K562 (cell line): ENCODE measurements around the gene TRAF7. TPM values are rescaled to one million over a fixed set of nuclear protein-coding genes. Genes with fewer than 3 reads are reported as not detected.

Experiments used
- ARID2 ChIP-seq: fragments of 450-650 bp; IDR thresholded peaks from 2 replicates; pipeline ENCODE4 v1.6.1; 2017; ENCODE audit warnings: antibody characterized with exemption, mild to moderate bottlenecking
- CHD4 ChIP-seq: fragments of 200-600 bp; sonication (generic); IDR thresholded peaks from 3 replicates; pipeline ENCODE4 v1.6.1; 2012; ENCODE audit warnings: low read depth, mild to moderate bottlenecking, mixed read lengths, low read length, inconsistent platforms; ENCODE audit not compliant: insufficient read depth, insufficient replicate concordance, poor library complexity, severe bottlenecking
- ETV1 ChIP-seq: fragments of 450-650 bp; conservative IDR thresholded peaks from 2 replicates; pipeline ENCODE4 v1.6.1; 2016; ENCODE audit warnings: missing genetic modification characterization, control low read depth, low read depth, missing compliant biosample characterization
- FUS ChIP-seq: fragments of 200-400 bp; formaldehyde crosslinking; optimal IDR thresholded peaks from 2 replicates; pipeline ENCODE3; 2017; ENCODE audit warnings: low read depth, low read length
- GATA2 ChIP-seq: sonication (generic); formaldehyde crosslinking; IDR thresholded peaks from 2 replicates; pipeline ENCODE4 v1.4.0; 2020; ENCODE audit warnings: mild to moderate bottlenecking, missing genetic modification reagents
- KAT8 ChIP-seq: fragments of 450-650 bp; IDR thresholded peaks from 2 replicates; pipeline ENCODE4 v1.6.1; 2016; ENCODE audit warnings: low read depth, mild to moderate bottlenecking
- KDM1A ChIP-seq, 2 experiments: fragments of 450-650 bp; IDR thresholded peaks; 2 replicates each; pipeline ENCODE4 v1.6.1; 2016; ENCODE audit warnings: mild to moderate bottlenecking in 2 of 2
- KLF16 ChIP-seq: IDR thresholded peaks from 2 replicates; pipeline ENCODE4 v1.6.1; 2016; ENCODE audit warnings: antibody characterized with exemption
- MCM5 ChIP-seq: fragments of 450-650 bp; IDR thresholded peaks from 2 replicates; pipeline ENCODE4 v1.6.1; 2016; ENCODE audit warnings: low read depth
- POLR2AphosphoS2 ChIP-seq: IDR thresholded peaks from 2 replicates; pipeline ENCODE4 v1.6.1; 2012; ENCODE audit warnings: low read length, improper control_type of control experiment
- RBM15 ChIP-seq: fragments of 200-400 bp; formaldehyde crosslinking; IDR thresholded peaks from 2 replicates; pipeline ENCODE4 v1.6.1; 2018; ENCODE audit warnings: mild to moderate bottlenecking, low read length, moderate library complexity; ENCODE audit not compliant: insufficient read depth
- SAP30 ChIP-seq: fragments of 200-600 bp; sonication (generic); IDR thresholded peaks from 2 replicates; pipeline ENCODE4 v1.6.1; 2012; ENCODE audit warnings: borderline replicate concordance, low read depth, mild to moderate bottlenecking, moderate library complexity, low read length, control low read depth, inconsistent platforms; ENCODE audit not compliant: insufficient read depth, poor library complexity, severe bottlenecking
- SMAD1 ChIP-seq: fragments of 150-350 bp; IDR thresholded peaks from 2 replicates; pipeline ENCODE4 v1.6.1; 2014; ENCODE audit warnings: low read length, low read depth; ENCODE audit not compliant: partially characterized antibody
- TCF7L2 ChIP-seq: fragments of 150-350 bp; IDR thresholded peaks from 2 replicates; pipeline ENCODE4 v1.6.1; 2016; ENCODE audit warnings: low read depth, mild to moderate bottlenecking, low read length, moderate library complexity
- polyA plus RNA-seq, 8 experiments: library from polyadenylated mRNA; depleted of rRNA in 4 of 8; stranded (reverse) in 5 of 8; unstranded in 3 of 8; fragments of >200 nt; fragmentation: Nextera tagmentation in 2 of 8; fragmentation: Illumina TruSeq in 1 of 8; extraction: Ambion mirVana in 2 of 8; extraction: Trizol in 1 of 8; gene quantifications; 2 replicates each; pipeline versions ENCODE4 v1.2.1 to v1.2.3, GENCODE V29; 2011 to 2014; ENCODE audit warnings: inconsistent platforms in 1 of 8, missing spikeins in 1 of 8
- total RNA-seq, 7 experiments: library from RNA; depleted of rRNA in 6 of 7; stranded (reverse); fragments of >200 nt in 6 of 7; fragmentation: Illumina TruSeq in 2 of 7; extraction: Trizol in 2 of 7; gene quantifications; 2 replicates each; pipeline versions ENCODE4 v1.2.1 to v1.2.3, GENCODE V29; 2011 to 2021; ENCODE audit warnings: low replicate concordance in 1 of 7
- TF ChIP-seq, protein P1 (sequence below), 2 experiments: IDR thresholded peaks; 2 replicates each; pipeline ENCODE4 v1.6.1; 2011; ENCODE audit warnings: borderline replicate concordance in 1 of 2, control low read depth in 1 of 2, low read depth in 1 of 2, low read length in 1 of 2, mild to moderate bottlenecking in 1 of 2, mixed read lengths in 1 of 2, moderate library complexity in 1 of 2; ENCODE audit not compliant: insufficient read depth in 1 of 2, insufficient read length in 1 of 2, poor library complexity in 1 of 2, severe bottlenecking in 1 of 2; ENCODE audit errors: extremely low read depth in 1 of 2
- TF ChIP-seq, protein P2 (sequence below): fragments of 250-450 bp; sonication (Bioruptor Pico); IDR thresholded peaks from 2 replicates; pipeline ENCODE4 v1.5.0; 2020; ENCODE audit warnings: mild to moderate bottlenecking, borderline replicate concordance
- TF ChIP-seq, protein P3 (sequence below): sonication (generic); formaldehyde crosslinking; IDR thresholded peaks from 2 replicates; pipeline ENCODE4 v1.8.1; 2023; ENCODE audit warnings: mild to moderate bottlenecking, missing genetic modification reagents
- TF ChIP-seq, protein P4 (sequence below), 3 experiments: IDR thresholded peaks in 2 of 3; conservative IDR thresholded peaks in 1 of 3; 2 replicates each; pipeline ENCODE4 v1.5.1; 2011 to 2012; ENCODE audit warnings: low read length in 3 of 3, mild to moderate bottlenecking in 3 of 3, control low read depth in 2 of 3, improper control_type of control experiment in 1 of 3, inconsistent platforms in 1 of 3, low read depth in 1 of 3, mixed read lengths in 1 of 3, moderate library complexity in 1 of 3; ENCODE audit not compliant: insufficient read depth in 2 of 3

Gene TRAF7
- total and polyA plus RNA-seq, 9 of the 15 experiments (the other 6 are each of a cell fraction or from before 2014, with no cell fraction given): 1.1 to 113 (median 41.6) TPM

DNA sequence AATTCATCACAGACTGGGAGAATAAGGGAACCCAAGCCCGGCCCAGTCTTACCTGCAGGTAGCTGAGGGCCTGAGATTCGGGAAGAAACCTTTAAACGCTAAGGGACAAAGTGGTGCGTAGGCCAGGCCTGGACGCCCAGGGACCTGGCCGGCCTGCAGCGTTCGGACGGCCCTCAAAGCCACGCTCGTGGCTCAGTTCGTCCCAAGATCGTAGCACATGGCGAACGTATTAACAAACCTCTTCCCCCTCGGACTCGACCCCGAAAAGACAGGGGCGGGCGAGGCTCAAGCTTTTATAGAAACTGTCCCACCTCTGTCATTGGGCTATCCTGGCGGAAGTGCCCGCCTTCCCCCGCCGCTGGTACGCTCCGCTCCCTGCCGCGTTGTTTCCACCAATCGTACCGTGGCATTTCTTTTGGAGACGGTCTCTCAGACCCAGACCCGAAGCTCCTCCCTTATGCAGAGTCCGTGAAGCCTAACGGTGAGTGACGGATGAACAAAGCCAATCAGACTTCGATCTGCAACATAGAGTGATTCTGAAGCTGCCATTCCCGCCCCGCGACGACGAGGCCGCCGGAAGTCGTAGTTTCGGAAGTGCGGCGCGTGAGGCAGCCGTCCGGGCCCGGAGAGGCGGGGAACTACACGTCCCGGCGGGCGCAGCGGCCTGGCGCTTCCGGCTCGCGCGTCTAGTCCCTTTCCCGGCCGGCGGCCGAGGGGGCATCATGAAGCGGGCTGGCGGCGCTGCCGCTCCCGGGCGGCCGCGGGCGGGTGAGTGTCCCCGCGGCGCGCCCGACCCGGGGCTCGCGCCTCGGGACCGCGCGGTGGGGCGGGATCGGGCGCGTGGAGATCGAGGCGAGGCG is at the start of gene TRAF7 (continued):
- TF ChIP-seq, protein P1, sequence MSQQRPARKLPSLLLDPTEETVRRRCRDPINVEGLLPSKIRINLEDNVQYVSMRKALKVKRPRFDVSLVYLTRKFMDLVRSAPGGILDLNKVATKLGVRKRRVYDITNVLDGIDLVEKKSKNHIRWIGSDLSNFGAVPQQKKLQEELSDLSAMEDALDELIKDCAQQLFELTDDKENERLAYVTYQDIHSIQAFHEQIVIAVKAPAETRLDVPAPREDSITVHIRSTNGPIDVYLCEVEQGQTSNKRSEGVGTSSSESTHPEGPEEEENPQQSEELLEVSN (IDR thresholded peaks at IDR 0.05; ENCODE audit: borderline replicate concordance in 1 of 2, extremely low read depth in 1 of 2, insufficient read depth in 1 of 2, insufficient read length in 1 of 2, low read depth in 1 of 2, low read length in 1 of 2, poor library complexity in 1 of 2, severe bottlenecking in 1 of 2): peak in 1 of 2 experiments; percentile 40
- TF ChIP-seq KAT8 (no peak), FUS (no peak), POLR2AphosphoS2 (peak; percentile 97), ETV1 (tag) (peak; percentile 92), SAP30 (peak; percentile 89), CHD4 (no peak), ARID2 (no peak), GATA2 (CRISPR knock-in tag) (no peak), RBM15 (no peak), KDM1A (IDR thresholded peaks at IDR 0.05) (no peak), SMAD1 (peak; percentile 98), MCM5 (no peak), KLF16 (no peak), TCF7L2 (no peak)
- TF ChIP-seq, protein P2, sequence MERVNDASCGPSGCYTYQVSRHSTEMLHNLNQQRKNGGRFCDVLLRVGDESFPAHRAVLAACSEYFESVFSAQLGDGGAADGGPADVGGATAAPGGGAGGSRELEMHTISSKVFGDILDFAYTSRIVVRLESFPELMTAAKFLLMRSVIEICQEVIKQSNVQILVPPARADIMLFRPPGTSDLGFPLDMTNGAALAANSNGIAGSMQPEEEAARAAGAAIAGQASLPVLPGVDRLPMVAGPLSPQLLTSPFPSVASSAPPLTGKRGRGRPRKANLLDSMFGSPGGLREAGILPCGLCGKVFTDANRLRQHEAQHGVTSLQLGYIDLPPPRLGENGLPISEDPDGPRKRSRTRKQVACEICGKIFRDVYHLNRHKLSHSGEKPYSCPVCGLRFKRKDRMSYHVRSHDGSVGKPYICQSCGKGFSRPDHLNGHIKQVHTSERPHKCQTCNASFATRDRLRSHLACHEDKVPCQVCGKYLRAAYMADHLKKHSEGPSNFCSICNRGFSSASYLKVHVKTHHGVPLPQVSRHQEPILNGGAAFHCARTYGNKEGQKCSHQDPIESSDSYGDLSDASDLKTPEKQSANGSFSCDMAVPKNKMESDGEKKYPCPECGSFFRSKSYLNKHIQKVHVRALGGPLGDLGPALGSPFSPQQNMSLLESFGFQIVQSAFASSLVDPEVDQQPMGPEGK: no peak
- TF ChIP-seq, protein P3, sequence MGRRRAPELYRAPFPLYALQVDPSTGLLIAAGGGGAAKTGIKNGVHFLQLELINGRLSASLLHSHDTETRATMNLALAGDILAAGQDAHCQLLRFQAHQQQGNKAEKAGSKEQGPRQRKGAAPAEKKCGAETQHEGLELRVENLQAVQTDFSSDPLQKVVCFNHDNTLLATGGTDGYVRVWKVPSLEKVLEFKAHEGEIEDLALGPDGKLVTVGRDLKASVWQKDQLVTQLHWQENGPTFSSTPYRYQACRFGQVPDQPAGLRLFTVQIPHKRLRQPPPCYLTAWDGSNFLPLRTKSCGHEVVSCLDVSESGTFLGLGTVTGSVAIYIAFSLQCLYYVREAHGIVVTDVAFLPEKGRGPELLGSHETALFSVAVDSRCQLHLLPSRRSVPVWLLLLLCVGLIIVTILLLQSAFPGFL (CRISPR knock-in tag): no peak; the same call in 1 of the 2 replicates
- TF ChIP-seq, protein P4, sequence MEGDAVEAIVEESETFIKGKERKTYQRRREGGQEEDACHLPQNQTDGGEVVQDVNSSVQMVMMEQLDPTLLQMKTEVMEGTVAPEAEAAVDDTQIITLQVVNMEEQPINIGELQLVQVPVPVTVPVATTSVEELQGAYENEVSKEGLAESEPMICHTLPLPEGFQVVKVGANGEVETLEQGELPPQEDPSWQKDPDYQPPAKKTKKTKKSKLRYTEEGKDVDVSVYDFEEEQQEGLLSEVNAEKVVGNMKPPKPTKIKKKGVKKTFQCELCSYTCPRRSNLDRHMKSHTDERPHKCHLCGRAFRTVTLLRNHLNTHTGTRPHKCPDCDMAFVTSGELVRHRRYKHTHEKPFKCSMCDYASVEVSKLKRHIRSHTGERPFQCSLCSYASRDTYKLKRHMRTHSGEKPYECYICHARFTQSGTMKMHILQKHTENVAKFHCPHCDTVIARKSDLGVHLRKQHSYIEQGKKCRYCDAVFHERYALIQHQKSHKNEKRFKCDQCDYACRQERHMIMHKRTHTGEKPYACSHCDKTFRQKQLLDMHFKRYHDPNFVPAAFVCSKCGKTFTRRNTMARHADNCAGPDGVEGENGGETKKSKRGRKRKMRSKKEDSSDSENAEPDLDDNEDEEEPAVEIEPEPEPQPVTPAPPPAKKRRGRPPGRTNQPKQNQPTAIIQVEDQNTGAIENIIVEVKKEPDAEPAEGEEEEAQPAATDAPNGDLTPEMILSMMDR (IDR thresholded peaks at IDR 0.05 in 2 of 3, conservative IDR thresholded peaks at IDR 0.05 in 1 of 3; ENCODE audit: insufficient read depth in 2 of 3, low read depth in 1 of 3, low read length in 3 of 3): no peak
